Cardiac muscle cell (in vitro differentiated cells and primary cell): Measurements from ENCODE around the gene PRKCG. TPM values are rescaled to one million over a fixed set of nuclear protein-coding genes. Genes with fewer than 3 reads are reported as not detected.

Source experiments
- DNase-seq, 2 donors: peaks; one replicate each; pipeline versions ENCODE4 v3.0.0 to v3.0.0-alpha.2; 2010 to 2017; ENCODE audit warnings: low read depth in 1 of 2, low spot score in 1 of 2
- H3K27ac ChIP-seq: fragments of 200-600 bp; sonication (generic); 2 replicates; pipeline ENCODE4 v1.5.1; 2016
- H3K27me3 ChIP-seq: fragments of 200-600 bp; sonication (generic); 2 replicates; pipeline ENCODE4 v1.6.0; 2016; ENCODE audit warnings: control low read depth
- H3K36me3 ChIP-seq: fragments of 200-600 bp; sonication (generic); 2 replicates; pipeline ENCODE4 v1.5.1; 2016; ENCODE audit warnings: control low read depth
- H3K4me1 ChIP-seq: fragments of 200-600 bp; sonication (generic); 2 replicates; pipeline ENCODE4 v1.8.1; 2017; ENCODE audit warnings: low read depth, mild to moderate bottlenecking, mixed run types
- H3K4me3 ChIP-seq: fragments of 200-600 bp; sonication (generic); 2 replicates; pipeline ENCODE4 v1.5.1; 2016; ENCODE audit warnings: mild to moderate bottlenecking
- H3K9me3 ChIP-seq: fragments of 200-600 bp; sonication (generic); 2 replicates; pipeline ENCODE4 v1.5.1; 2017; ENCODE audit warnings: low read depth, mild to moderate bottlenecking, control low read depth
- polyA plus RNA-seq: library from polyadenylated mRNA; unstranded; fragments of >200 nt; fragmentation: Nextera tagmentation; extraction: Ambion mirVana; gene quantifications from 2 replicates; pipeline ENCODE4 v1.2.1, GENCODE V29; 2016
- total RNA-seq: library from RNA; depleted of rRNA; stranded (reverse); fragments of >200 nt; gene quantifications from 2 replicates; pipeline ENCODE4 v1.2.3, GENCODE V29; 2016
- TF ChIP-seq, protein P1 (sequence below): IDR thresholded peaks from 2 replicates; pipeline ENCODE4 v1.5.1; 2012; ENCODE audit warnings: low read depth, mild to moderate bottlenecking, low read length

The PRKCG gene
- total and polyA plus RNA-seq, 2 experiments from 2014 or later, result 3.2 to 4.3 TPM

- Histone ChIP-seq H3K27ac (no peak overlapping the region), H3K36me3 (no peaks in the 10 kb centered on the region), H3K4me1 (no peaks in the 10 kb centered on the region), H3K9me3 (no peaks in the 10 kb centered on the region), H3K4me3 (no peak overlapping the region), H3K27me3 (peaks cover 38% of the 10 kb centered on the region)
- DNase-seq, result peak in 1 of 2 donors; percentile 62
- TF ChIP-seq, protein P1, sequence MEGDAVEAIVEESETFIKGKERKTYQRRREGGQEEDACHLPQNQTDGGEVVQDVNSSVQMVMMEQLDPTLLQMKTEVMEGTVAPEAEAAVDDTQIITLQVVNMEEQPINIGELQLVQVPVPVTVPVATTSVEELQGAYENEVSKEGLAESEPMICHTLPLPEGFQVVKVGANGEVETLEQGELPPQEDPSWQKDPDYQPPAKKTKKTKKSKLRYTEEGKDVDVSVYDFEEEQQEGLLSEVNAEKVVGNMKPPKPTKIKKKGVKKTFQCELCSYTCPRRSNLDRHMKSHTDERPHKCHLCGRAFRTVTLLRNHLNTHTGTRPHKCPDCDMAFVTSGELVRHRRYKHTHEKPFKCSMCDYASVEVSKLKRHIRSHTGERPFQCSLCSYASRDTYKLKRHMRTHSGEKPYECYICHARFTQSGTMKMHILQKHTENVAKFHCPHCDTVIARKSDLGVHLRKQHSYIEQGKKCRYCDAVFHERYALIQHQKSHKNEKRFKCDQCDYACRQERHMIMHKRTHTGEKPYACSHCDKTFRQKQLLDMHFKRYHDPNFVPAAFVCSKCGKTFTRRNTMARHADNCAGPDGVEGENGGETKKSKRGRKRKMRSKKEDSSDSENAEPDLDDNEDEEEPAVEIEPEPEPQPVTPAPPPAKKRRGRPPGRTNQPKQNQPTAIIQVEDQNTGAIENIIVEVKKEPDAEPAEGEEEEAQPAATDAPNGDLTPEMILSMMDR, result no peak
Observed at GRCh38 chr19:53942001-53942786, 60.2 kb downstream of the PRKCG start.

DNA sequence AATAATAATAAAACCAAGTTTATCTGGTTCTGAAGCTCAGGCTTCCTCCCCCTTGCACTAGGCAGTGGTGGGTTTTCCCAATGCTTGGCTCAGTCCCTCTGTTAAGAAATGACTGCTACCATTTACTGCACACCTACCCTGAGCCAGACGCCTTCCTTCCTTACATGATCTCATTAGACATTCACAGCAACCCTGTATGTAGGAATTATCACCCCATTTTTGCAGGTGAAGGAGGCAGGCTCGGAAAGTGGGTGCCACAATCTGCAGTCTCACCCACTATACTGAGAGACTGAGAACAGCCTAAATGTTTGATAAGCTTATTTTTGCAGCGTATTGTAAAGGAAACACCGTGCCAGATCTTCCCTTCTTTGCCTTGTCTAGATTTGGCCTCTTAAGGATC lies 62.4 kb downstream of the PRKCG start:
- Histone ChIP-seq H3K4me3 (no peak overlapping the region), H3K36me3 (no peaks in the 10 kb centered on the region), H3K4me1 (no peaks in the 10 kb centered on the region), H3K27me3 (peaks cover 38% of the 10 kb centered on the region), H3K27ac (no peak overlapping the region), H3K9me3 (no peaks in the 10 kb centered on the region)
- no peak for DNase-seq
- TF ChIP-seq, protein P1, result no peak

DNA sequence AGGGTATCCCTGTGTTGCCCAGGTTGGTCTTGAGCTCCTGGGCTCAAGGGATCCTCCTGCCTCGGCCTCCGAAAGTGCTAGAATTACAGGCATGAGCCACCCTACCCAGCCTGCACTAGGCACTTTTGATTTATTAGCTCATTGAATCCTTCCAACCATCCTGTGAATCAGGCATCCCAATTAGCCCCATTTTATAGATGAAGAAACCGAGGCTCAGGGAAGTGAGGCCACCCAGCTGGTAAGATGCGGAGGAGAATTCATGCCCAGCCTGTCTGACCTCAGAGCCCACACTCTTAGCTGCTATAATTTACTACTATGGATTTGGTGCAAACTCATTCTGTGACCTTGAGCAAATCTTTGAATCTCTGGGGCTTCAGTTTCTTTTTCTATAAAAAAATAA lies 62.9 kb downstream of the PRKCG start:
- Histone ChIP-seq H3K27me3 (peaks cover 38% of the 10 kb centered on the region), H3K9me3 (no peaks in the 10 kb centered on the region), H3K4me3 (no peak overlapping the region), H3K27ac (no peak overlapping the region), H3K4me1 (no peaks in the 10 kb centered on the region), H3K36me3 (no peaks in the 10 kb centered on the region)
- DNase-seq, result no peak
- TF ChIP-seq, protein P1, result no peak

DNA sequence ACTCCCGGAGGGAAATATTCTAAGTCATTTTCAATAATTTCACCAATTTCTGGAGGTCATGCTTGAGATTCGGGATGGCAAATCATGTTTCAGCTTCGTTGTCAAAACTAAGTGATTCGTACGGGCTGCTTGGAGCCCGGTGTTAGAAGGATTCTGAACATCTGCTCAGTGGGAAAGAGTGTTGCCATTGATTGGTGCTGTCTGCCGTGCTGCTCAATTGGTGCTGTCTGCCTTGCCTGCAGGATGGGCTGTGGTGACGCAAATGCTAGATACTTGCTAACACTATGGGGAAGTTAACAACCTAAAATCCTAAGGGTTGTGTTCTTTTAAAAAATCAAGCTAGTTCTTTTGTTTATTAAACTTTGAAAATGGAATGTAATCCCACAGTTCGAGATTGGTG lies 63.4 kb downstream of the PRKCG start:
- Histone ChIP-seq H3K27me3 (peaks cover 38% of the 10 kb centered on the region), H3K36me3 (no peaks in the 10 kb centered on the region), H3K9me3 (no peaks in the 10 kb centered on the region), H3K4me1 (no peaks in the 10 kb centered on the region), H3K27ac (no peak overlapping the region), H3K4me3 (no peak overlapping the region)
- DNase-seq, result peak in 1 of 2 donors; percentile 47
- TF ChIP-seq, protein P1, result no peak

- Histone ChIP-seq H3K4me3 (no peak overlapping the region), H3K9me3 (no peaks in the 10 kb centered on the region), H3K27ac (no peak overlapping the region), H3K27me3 (peaks cover 38% of the 10 kb centered on the region), H3K36me3 (no peaks in the 10 kb centered on the region), H3K4me1 (no peaks in the 10 kb centered on the region)
- no peak for DNase-seq
- TF ChIP-seq, protein P1, result no peak
Observed at GRCh38 chr19:53945998-53946397, 64.0 kb downstream of the PRKCG start.
